Measurements from ENCODE around the gene PAPOLG.

Gene PAPOLG

GRCh38 chr2:60742419-60742818, 13.6 kb upstream of the PAPOLG start:
- H3K9me3 ChIP-seq (ENCODE audit: control insufficient read depth, insufficient read depth, low read length): no peaks in the 10 kb centered on the region
- H3K4me1 ChIP-seq (ENCODE audit: insufficient read depth, low read length): peaks cover 8% of the 10 kb centered on the region; the same call in 1 of the 2 replicates
- no peaks in the 10 kb centered on the region; the same call in 1 of the 2 replicates for H3K36me3 ChIP-seq (ENCODE audit: insufficient read depth, low read length)
- no peak overlapping the region for H3K9ac ChIP-seq (ENCODE audit: low read depth, low read length)

- peaks cover 8% of the 10 kb centered on the region; the same call in 1 of the 2 replicates for H3K4me1 ChIP-seq (ENCODE audit: insufficient read depth, low read length)
- no peaks in the 10 kb centered on the region for H3K36me3 ChIP-seq (ENCODE audit: insufficient read depth, low read length)
- H3K9ac ChIP-seq (ENCODE audit: low read depth, low read length): no peak overlapping the region
- H3K9me3 ChIP-seq (ENCODE audit: control insufficient read depth, insufficient read depth, low read length): no peaks in the 10 kb centered on the region
Measured at GRCh38 chr2:60745330-60745729, 10.7 kb upstream of the PAPOLG start.

DNA sequence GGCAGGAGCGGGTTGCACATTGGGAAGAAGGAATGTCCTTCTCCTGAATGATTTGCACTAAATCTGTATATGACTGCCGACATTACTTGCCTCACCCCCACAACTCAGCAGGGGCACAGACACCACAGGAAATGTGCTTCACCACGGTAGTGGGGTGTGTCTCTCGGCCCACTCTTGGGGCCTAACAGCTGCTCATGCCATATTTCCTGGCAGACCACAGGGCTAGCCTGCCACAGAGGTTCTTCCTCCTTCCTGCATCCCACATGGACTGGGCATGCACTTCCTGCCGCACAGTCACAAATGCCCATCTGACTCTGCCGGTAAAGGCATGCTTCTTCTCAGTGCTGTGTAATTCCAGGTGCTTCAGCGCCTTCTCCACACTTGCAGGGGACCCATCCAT, 10.3 kb upstream of the PAPOLG start:
- peaks cover 8% of the 10 kb centered on the region; the same call in 1 of the 2 replicates for H3K4me1 ChIP-seq (ENCODE audit: insufficient read depth, low read length)
- H3K9ac ChIP-seq (ENCODE audit: low read depth, low read length): no peak overlapping the region
- H3K9me3 ChIP-seq (ENCODE audit: control insufficient read depth, insufficient read depth, low read length): no peaks in the 10 kb centered on the region
- no peaks in the 10 kb centered on the region for H3K36me3 ChIP-seq (ENCODE audit: insufficient read depth, low read length)

DNA sequence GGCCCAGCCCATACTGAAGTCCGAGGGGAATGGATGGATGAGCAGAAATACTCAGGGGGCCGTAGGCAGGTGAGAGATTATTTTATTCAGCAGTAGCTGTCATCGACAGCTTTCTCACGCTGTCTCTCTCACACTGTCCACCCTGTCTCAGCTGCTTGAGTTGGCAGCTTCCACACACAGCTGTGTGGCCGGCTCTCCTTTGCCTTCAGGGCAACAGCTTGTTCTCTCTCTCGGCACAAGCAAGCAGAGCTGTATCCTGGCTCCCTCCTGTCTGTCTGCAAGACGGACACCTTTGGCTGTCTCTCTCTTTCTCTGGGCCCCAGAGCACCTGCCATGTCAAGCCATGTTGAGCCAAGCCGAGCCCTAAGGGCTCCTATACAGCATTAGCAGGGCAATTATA, 9.8 kb upstream of the PAPOLG start:
- Histone ChIP-seq H3K9ac (ENCODE audit: low read depth, low read length) (no peak overlapping the region), H3K4me1 (ENCODE audit: insufficient read depth, low read length) (peaks cover 8% of the 10 kb centered on the region; the same call in 1 of the 2 replicates), H3K36me3 (ENCODE audit: insufficient read depth, low read length) (no peaks in the 10 kb centered on the region), H3K9me3 (ENCODE audit: control insufficient read depth, insufficient read depth, low read length) (no peaks in the 10 kb centered on the region)

DNA sequence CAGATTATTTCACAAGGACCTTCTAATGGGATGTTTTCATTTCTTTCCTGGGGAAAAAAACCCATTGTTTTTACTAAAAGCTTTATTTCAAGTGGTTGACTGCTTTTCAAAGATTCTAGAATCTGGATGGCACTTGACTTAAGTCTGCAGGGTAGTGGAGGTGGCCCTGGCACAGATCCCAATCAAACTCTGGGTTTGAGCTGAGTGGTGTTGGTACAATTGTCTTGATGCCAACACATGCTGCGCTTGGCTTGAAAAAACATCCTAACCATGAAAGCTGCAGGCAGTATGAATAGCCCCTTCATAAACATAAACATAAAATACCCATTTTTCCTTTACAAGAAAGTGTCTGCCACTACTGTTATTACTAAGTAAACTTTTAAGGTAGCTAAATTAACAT, 3.6 kb downstream of the PAPOLG start:
- H3K9ac ChIP-seq (ENCODE audit: low read depth, low read length): no peak overlapping the region
- peaks cover 6% of the 10 kb centered on the region; the same call in 1 of the 2 replicates for H3K4me1 ChIP-seq (ENCODE audit: insufficient read depth, low read length)
- H3K36me3 ChIP-seq (ENCODE audit: insufficient read depth, low read length): peaks cover 6% of the 10 kb centered on the region
- H3K9me3 ChIP-seq (ENCODE audit: control insufficient read depth, insufficient read depth, low read length): no peaks in the 10 kb centered on the region

DNA sequence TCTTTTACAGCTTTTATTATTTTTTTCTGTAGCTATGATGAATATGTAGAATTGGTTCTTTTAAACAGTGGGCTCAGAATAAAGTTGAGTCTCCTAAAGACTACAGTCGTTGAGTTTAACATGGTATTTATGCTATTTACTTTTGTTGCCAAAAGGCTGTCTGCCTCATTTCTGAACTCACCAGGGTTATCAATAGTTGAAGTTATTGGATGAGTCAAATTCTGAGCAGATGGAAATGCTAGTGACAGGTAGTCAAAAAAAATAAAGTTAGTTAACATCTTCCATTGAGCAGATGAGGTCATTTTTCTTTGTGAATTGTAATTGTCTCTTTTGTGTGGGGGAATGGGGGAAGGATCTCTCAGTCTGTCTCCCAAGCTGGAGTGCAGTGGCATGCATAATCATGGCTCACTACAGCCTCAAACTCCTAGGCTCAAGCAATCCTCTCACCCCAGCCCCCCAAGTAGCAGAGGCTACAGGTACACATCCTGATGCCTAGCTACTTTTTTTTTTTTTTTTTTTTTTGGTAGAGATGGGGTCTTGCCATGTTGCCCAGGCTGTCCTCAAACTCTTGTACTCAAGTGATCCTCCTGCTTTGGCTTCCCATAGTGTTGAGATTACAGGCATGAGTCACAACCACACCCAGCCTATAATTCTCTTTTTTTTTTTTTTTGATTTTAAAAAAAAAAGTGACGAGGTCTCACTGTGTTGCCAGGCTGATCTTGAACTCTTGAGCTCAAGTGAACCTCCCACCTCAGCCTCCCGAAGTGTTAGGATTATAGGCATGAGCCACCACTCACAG, 8.9 kb downstream of the PAPOLG start:
- no peaks in the 10 kb centered on the region for H3K4me1 ChIP-seq (ENCODE audit: insufficient read depth, low read length)
- H3K9me3 ChIP-seq (ENCODE audit: control insufficient read depth, insufficient read depth, low read length): no peaks in the 10 kb centered on the region
- H3K9ac ChIP-seq (ENCODE audit: low read depth, low read length): no peak overlapping the region
- H3K36me3 ChIP-seq (ENCODE audit: insufficient read depth, low read length): peaks cover 6% of the 10 kb centered on the region

DNA sequence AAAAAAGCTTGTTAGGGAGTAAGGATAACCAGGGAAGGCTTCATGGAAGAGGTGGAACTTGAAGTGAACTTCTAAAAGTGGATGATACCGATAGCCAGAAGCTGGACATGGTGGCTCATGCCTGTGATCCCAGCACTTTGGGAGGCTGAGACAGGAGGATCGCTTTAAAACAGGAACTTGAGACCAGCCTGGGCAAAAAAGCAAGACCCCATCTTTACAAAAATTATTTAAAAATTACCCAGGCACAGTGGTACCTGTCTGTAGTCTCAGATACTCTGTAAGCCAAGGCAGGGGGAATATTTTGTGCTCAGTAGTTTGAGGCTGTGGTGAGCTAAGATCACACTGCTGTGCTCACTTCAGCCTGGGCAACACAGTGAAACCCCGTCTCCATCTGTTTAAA, 10.2 kb downstream of the PAPOLG start:
- no peaks in the 10 kb centered on the region for H3K9me3 ChIP-seq (ENCODE audit: control insufficient read depth, insufficient read depth, low read length)
- no peaks in the 10 kb centered on the region for H3K4me1 ChIP-seq (ENCODE audit: insufficient read depth, low read length)
- H3K9ac ChIP-seq (ENCODE audit: low read depth, low read length): no peak overlapping the region
- no peaks in the 10 kb centered on the region; the same call in none of the 2 replicates for H3K36me3 ChIP-seq (ENCODE audit: insufficient read depth, low read length)

GRCh38 chr2:60771508-60771907, 15.4 kb downstream of the PAPOLG start:
- no peak overlapping the region for H3K9ac ChIP-seq (ENCODE audit: low read depth, low read length)
- no peaks in the 10 kb centered on the region for H3K9me3 ChIP-seq (ENCODE audit: control insufficient read depth, insufficient read depth, low read length)
- peaks cover 7% of the 10 kb centered on the region; the same call in 1 of the 2 replicates for H3K36me3 ChIP-seq (ENCODE audit: insufficient read depth, low read length)
- H3K4me1 ChIP-seq (ENCODE audit: insufficient read depth, low read length): no peaks in the 10 kb centered on the region

DNA sequence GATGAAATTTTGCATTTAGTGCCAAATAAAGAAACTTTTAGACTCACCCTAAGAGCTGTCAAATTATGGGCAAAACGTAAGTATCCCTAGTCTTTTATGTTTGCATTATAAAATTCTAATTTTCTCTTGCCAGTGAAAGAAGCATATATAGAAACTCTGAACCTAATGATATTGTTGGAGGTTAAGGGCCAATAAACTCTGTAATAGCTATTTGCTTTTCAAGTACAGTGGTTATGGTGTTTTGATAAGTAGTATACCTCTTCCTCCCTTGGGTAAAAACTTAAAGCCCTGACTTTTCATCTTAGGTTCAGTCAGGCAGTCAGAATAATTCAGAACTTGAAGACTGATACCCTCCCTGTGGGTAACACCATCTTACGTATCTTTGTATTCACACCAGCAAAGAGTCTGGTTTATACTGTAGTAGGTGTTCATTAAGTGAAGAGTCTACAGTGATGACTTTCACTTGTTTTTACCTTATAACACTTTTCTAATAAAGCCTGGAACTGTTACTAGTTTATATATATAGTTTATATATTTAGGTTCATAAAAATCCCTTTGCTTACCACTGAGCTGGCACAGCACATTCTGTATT, 19.1 kb downstream of the PAPOLG start:
- Histone ChIP-seq H3K9ac (ENCODE audit: low read depth, low read length) (no peak overlapping the region), H3K4me1 (ENCODE audit: insufficient read depth, low read length) (no peaks in the 10 kb centered on the region), H3K9me3 (ENCODE audit: control insufficient read depth, insufficient read depth, low read length) (no peaks in the 10 kb centered on the region), H3K36me3 (ENCODE audit: insufficient read depth, low read length) (peaks cover 11% of the 10 kb centered on the region)

DNA sequence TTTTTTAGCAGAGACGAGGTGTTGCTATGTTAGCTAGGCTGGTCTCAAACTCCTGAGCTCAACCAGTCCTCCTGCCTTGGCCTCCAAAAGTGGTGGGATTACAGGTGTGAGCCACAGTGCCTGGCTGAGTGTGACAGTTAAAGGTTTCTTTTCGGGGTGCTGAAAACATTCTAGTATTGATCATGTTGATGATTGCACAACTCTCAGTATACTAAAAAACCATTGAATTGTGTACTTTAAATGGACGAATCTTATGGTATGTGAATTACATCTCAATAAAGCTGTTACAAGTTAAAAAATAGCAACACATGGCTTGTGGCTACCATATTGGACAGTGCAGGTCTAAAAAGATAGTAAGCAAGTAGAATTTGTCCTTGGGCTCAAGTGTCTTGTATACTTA, 22.3 kb downstream of the PAPOLG start:
- Histone ChIP-seq H3K36me3 (ENCODE audit: insufficient read depth, low read length) (peaks cover 10% of the 10 kb centered on the region), H3K9me3 (ENCODE audit: control insufficient read depth, insufficient read depth, low read length) (no peaks in the 10 kb centered on the region), H3K4me1 (ENCODE audit: insufficient read depth, low read length) (no peaks in the 10 kb centered on the region), H3K9ac (ENCODE audit: low read depth, low read length) (no peak overlapping the region)

- Histone ChIP-seq H3K36me3 (ENCODE audit: insufficient read depth, low read length) (peaks cover 4% of the 10 kb centered on the region; the same call in 1 of the 2 replicates), H3K9me3 (ENCODE audit: control insufficient read depth, insufficient read depth, low read length) (no peaks in the 10 kb centered on the region)
Measured at GRCh38 chr2:60779426-60779825, 23.4 kb downstream of the PAPOLG start.

DNA sequence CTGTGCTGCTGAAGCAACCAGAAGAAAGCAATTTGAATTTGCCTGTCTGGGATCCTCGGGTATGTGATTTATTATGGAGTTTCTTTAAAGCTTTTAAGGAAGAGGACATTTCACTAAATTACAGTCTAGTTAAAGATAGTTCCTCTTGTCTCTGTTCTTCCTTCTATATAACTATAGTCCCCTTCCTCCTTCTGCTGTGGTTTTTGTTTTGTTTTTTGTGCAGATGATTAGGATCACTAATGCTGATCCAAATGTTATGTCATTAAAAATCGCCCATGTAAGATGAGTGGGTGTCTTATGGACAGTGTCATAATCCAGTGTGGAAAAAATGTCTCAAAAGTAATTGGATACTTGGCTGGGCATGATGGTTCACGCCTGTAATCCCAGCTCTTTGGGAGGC, 24.7 kb downstream of the PAPOLG start:
- Histone ChIP-seq H3K36me3 (ENCODE audit: insufficient read depth, low read length) (peaks cover 4% of the 10 kb centered on the region; the same call in 1 of the 2 replicates), H3K9me3 (ENCODE audit: control insufficient read depth, insufficient read depth, low read length) (no peaks in the 10 kb centered on the region), H3K9ac (ENCODE audit: low read depth, low read length) (no peak overlapping the region), H3K4me1 (ENCODE audit: insufficient read depth, low read length) (no peaks in the 10 kb centered on the region)

More at GRCh38 chr2:60779426-60779825, 23.4 kb downstream of the PAPOLG start:
- Histone ChIP-seq H3K4me1 (ENCODE audit: insufficient read depth, low read length) (no peaks in the 10 kb centered on the region), H3K9ac (ENCODE audit: low read depth, low read length) (no peak overlapping the region)

DNA sequence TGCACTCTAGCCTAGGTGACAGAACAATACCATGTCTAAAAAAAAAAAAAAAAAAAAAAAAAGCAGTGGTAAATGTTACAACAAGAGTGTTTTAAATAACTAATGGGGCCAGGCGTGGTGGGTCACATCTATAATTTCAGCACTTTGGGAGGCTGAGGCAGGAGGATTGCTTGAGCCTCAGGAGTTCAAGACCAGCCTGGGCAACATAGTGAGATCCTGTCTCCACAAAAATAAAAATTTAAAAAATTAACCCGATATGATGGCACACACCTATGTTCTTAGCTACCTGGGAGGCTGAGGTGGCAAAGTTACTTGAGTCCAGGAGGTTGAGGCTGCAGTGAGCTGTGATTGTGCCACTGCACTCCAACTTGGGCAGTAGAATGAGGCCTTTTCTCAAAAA, 37.1 kb downstream of the PAPOLG start:
- Histone ChIP-seq H3K36me3 (ENCODE audit: insufficient read depth, low read length) (peaks cover 22% of the 10 kb centered on the region), H3K9ac (ENCODE audit: low read depth, low read length) (no peak overlapping the region), H3K4me1 (ENCODE audit: insufficient read depth, low read length) (no peaks in the 10 kb centered on the region), H3K9me3 (ENCODE audit: control insufficient read depth, insufficient read depth, low read length) (no peaks in the 10 kb centered on the region)

DNA sequence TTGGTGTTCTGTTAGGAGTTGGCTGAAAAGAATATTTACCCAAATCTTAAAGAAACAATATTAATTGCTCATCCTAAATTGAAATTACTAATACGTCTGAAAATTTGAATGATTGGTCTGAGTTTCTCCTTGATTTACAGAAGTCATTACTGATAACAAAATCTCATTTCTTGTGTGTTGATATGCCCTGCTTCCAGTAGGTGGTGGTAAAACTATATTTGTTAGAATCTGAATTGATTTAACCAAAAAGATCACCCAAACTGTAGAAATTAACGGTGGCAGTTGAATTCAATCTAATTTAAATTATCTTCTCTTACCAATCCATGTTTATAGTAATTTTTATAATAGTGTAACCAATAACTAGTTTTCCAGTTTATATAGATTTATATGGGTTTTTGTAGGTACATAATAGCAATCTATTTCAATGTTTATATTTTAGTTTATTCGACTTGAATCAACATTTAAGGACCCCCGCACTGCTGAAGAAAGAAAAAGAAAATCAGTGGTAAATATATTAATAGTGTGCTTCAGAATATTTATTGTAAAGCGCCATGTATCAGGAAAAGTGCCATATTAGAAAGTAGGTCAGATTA, 38.3 kb downstream of the PAPOLG start:
- no peak overlapping the region for H3K9ac ChIP-seq (ENCODE audit: low read depth, low read length)
- H3K4me1 ChIP-seq (ENCODE audit: insufficient read depth, low read length): no peaks in the 10 kb centered on the region
- peaks cover 20% of the 10 kb centered on the region; the same call in 1 of the 2 replicates for H3K36me3 ChIP-seq (ENCODE audit: insufficient read depth, low read length)
- H3K9me3 ChIP-seq (ENCODE audit: control insufficient read depth, insufficient read depth, low read length): no peaks in the 10 kb centered on the region
